Aorta (tissue), 5 donors: ENCODE measurements around the gene KCNQ1. TPM values are rescaled to one million over a fixed set of nuclear protein-coding genes. Genes with fewer than 3 reads are reported as not detected.

Source experiments
- ATAC-seq: fragments of 200-7000 bp; cut with Tn5 transposase; one replicate; pipeline ENCODE4 v1.9.1; 2022; ENCODE audit warnings: moderate library complexity; ENCODE audit not compliant: low FRiP score
- DNase-seq, 2 donors: peaks; one replicate each; pipeline ENCODE4 v3.0.0-alpha.2; 2020
- H3K27ac ChIP-seq, 2 donors: one replicate each; pipeline ENCODE4 v1.5.1; 2013; ENCODE audit warnings: low read length in 2 of 2, mild to moderate bottlenecking in 2 of 2, moderate library complexity in 2 of 2, control low read depth in 1 of 2, inconsistent platforms in 1 of 2, low read depth in 1 of 2
- H3K27me3 ChIP-seq, 2 donors: one replicate each; pipeline ENCODE4 v1.6.1; 2013; ENCODE audit warnings: control low read depth in 1 of 2, low read length in 1 of 2, mild to moderate bottlenecking in 1 of 2, moderate library complexity in 1 of 2; ENCODE audit not compliant: insufficient read depth in 2 of 2, control insufficient read depth in 1 of 2
- H3K36me3 ChIP-seq, 2 donors: one replicate each; pipeline ENCODE4 v1.6.1; 2013; ENCODE audit warnings: control low read depth in 1 of 2, low read length in 1 of 2, mild to moderate bottlenecking in 1 of 2; ENCODE audit not compliant: insufficient read depth in 2 of 2, control insufficient read depth in 1 of 2
- H3K4me1 ChIP-seq, 2 donors: one replicate each; pipeline ENCODE4 v1.6.1; 2013; ENCODE audit warnings: low read length in 2 of 2, control low read depth in 1 of 2, mild to moderate bottlenecking in 1 of 2, moderate library complexity in 1 of 2; ENCODE audit not compliant: insufficient read depth in 2 of 2, control insufficient read depth in 1 of 2
- H3K4me3 ChIP-seq, 2 donors: one replicate each; pipeline ENCODE4 v1.5.1; 2013; ENCODE audit warnings: low read length in 2 of 2, control low read depth in 1 of 2, mild to moderate bottlenecking in 1 of 2
- H3K9me3 ChIP-seq: one replicate; pipeline ENCODE4 v1.6.1; 2013; ENCODE audit warnings: mild to moderate bottlenecking, low read length; ENCODE audit not compliant: control insufficient read depth
- WGBS, 2 donors: extraction: QIAGEN DNeasy Blood & Tissue Kit; methylation state at CpG; one replicate each; pipeline ENCODE4 v1.1.7; 2013; 5-methylcytosine and 5-hydroxymethylcytosine counted together
- intact Hi-C, 2 donors: fragments of 100-400 bp; cut with DNase I; formaldehyde crosslinking; loops; one replicate each; pipeline versions ENCODE4 v1.14.2 to v1.15.0; 2022
- polyA plus RNA-seq, 2 donors: library from polyadenylated mRNA; stranded (reverse); fragments of 200-250 nt; gene quantifications; one replicate each; pipeline ENCODE4 v1.2.3, GENCODE V29; 2013
- total RNA-seq, 2 donors: library from RNA; stranded (reverse); fragmentation: NEBNext Ultra II Directional; extraction: Animal tissue kit (Norgen Biotek cat#: 25700); gene quantifications; one replicate each; pipeline ENCODE4 v1.2.1, GENCODE V29; 2021
- donor health status: healthy with polysubstance abuse.
- donor health status: Bipolar disorder and iron deficiency.
- donor health status: DM: no; HTN: no; CAD: no.
- donor health status: DM: no; HTN: no; CAD: no.
- donor health status: DM: yes; HTN: yes; CAD: no.

The KCNQ1 gene
- total and polyA plus RNA-seq, 4 donors: 0.67 to 11.5 (median 5.8) TPM

GRCh38 chr11:2778630-2779498 lies 334.1 kb downstream of the KCNQ1 start:
- H3K4me1 ChIP-seq: no peaks in the 10 kb centered on the region
- H3K27me3 ChIP-seq: no peaks in the 10 kb centered on the region
- WGBS, 2 donors: 8 to 9% methylated on average over 28 of the region's 28 CpGs
- ATAC-seq (peak; percentile 88), DNase-seq (peak; percentile 86 to 93)
- intact Hi-C loops: loop anchor here (2.0 to 5.0 kb wide), 3 partner anchors 72 to 108 kb away; no protein-coding TSS in a partner anchor
- H3K36me3 ChIP-seq: no peaks in the 10 kb centered on the region
- no peaks in the 10 kb centered on the region for H3K9me3 ChIP-seq
- H3K27ac ChIP-seq: peak overlapping the region in 1 of 2 donors; percentile 71
- H3K4me3 ChIP-seq: no peak overlapping the region

DNA sequence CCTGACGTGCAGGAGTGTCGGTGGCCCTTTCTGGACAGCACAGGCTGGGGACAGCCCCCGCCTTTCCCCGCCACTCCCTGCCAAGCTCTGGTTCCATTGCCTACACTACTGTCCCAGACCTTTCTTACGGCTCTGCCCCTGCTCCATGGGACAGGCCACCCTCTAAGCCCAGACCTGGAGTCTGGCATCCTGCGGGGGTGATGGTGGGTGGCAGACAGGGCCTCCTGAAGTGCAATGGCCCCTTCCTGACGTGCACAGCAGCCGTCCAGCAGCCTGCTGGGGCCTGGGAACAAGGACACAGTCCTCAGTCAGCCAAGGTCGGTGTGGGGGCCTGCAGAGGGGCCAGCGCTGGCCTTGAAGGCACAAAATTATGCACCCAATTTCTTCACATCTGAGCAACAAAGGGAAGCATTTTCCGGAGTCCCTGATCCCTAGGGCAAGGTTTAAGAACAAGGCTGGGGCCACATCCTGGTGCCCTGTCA lies 334.7 kb downstream of the KCNQ1 start:
- Histone ChIP-seq H3K4me3 (no peak overlapping the region), H3K36me3 (no peaks in the 10 kb centered on the region), H3K9me3 (no peaks in the 10 kb centered on the region), H3K27ac (no peak overlapping the region), H3K4me1 (no peaks in the 10 kb centered on the region), H3K27me3 (no peaks in the 10 kb centered on the region)
- intact Hi-C loops: loop anchor here (2.0 to 5.0 kb wide), 3 partner anchors 72 to 107 kb away; no protein-coding TSS in a partner anchor
- ATAC-seq (no peak), DNase-seq (peak in 1 of 2 donors; percentile 70)
- 64 to 66% methylated on average over 11 of the region's 11 CpGs for WGBS, 2 donors

DNA sequence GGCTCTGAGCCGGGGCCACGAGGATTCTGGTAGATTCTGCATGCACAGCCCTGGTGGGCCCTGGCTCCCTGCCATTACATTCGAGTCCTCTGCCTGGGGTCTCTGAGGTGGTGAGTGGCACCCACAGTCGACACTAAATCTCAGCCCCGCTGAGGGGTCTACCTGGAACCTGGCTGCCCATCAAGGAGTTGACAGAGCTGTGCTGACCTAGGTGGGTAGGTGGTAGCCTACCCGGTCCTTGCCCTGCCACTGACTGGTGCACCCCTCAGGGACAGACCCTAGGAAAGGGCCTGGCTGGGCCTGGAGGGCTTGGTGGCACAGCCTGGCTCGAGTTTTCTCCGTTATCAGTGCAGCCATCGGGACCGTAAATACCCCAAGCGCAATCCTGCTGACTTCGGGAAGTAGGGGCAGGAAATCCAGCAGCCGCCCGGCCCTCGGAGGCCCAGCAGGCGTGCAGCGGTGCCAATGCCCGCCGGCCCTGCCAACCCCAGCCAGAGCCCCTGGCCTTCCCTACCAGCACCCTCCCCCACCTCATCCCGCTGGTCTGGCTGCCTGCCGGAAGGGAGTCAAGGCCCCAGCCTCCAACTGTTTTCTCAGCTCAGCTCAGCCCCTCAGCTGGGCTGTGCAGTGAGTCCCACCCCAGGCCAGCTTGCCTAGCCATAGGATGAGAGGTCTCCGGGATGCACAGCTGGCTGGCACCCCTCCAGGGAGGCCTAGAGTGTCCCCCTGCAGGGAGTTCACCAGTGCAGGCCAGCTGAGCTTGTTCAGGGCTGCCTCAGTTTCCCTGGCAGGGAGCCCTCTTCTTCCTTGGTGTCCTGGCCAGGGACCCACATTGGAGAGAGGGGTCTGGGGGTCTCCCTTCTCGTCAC lies 335.4 kb downstream of the KCNQ1 start:
- Histone ChIP-seq H3K4me1 (no peaks in the 10 kb centered on the region), H3K9me3 (no peaks in the 10 kb centered on the region), H3K36me3 (no peaks in the 10 kb centered on the region), H3K4me3 (no peak overlapping the region), H3K27me3 (no peaks in the 10 kb centered on the region), H3K27ac (no peak overlapping the region)
- DNase-seq (peak; percentile 55 to 77), ATAC-seq (peak; percentile 4)
- WGBS, 2 donors: 27 to 35% methylated on average over 23 of the region's 23 CpGs
- intact Hi-C loops: loop anchor here (2.0 to 5.0 kb wide), 3 partner anchors 73 to 107 kb away; no protein-coding TSS in a partner anchor

DNA sequence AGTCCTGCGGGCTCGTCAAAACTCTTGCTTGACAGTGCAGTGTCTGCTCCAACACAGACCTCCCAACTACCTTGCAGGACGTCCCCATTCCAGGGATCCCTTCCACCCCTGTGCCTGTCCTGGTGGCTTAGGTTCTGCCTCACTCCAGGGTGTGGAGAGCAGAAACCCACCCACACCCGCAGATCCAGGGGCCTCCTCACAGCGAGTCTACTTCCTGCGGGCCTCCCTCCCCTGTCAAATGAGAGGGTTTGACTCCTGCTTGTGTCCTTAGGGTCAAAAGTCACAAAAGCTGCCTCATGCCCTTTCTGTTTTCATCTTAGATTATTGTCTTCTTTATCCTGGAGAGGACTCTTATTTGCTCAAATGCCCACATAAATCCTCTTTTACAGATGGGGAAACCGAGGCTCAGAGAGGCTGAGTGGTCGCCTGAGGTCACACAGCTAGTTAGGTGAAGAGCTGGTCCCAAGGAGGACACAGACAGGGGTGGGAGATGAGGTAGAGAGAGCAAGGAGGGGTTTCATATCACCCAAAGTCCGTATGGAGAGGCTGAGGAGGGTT lies 336.1 kb downstream of the KCNQ1 start:
- H3K36me3 ChIP-seq: no peaks in the 10 kb centered on the region
- no peak for ATAC-seq
- no peaks in the 10 kb centered on the region for H3K9me3 ChIP-seq
- no peaks in the 10 kb centered on the region for H3K4me1 ChIP-seq
- peak in 1 of 2 donors; percentile 25 for DNase-seq
- no peaks in the 10 kb centered on the region for H3K27me3 ChIP-seq
- intact Hi-C loops: no loop called here
- WGBS, 2 donors: 82% methylated on average over 9 of the region's 9 CpGs
- H3K27ac ChIP-seq: no peak overlapping the region
- H3K4me3 ChIP-seq: no peak overlapping the region

DNA sequence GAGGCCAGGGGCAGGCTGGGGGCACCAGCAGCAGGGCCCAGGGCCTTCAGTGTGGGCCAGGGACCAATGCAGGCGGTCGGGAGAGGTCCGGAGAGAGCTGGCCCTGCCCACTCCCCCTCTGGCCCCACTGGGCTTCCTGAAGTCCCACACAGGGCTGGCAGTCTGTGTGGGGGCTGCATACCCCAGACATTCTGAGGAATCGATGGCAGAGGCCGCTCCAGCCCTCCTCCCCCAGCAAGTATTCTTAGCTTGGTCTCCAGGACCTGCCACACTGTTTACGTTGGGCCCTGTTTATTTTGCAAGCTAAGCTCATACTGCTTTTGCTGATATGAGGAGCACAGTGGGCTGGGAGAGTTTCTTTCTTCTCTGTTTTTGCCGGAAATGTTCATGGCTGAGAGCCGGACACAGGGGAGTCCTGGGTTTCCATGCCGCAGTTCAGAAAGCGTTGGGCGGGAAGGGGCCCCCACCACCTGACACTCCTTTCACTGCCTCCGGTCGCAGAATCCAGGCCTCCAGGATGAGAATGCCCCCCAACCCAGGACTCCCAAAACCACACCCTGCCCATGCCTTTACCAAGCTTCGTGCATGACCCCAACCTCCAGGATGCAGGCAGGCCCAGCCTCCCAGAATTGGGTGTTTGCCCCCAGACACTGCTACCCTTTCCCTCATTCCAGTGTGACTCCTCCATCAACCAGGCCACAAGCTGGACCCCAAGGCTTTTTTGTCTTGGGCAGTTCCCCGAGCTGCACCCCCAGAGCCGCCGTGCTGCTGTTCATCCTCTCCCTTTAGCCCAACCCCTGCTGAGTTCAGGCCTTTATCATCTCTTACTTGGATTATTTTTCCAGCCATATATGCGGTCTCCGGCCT lies 336.8 kb downstream of the KCNQ1 start:
- WGBS, 2 donors: 68 to 74% methylated on average over 19 of the region's 19 CpGs
- peak; percentile 37 to 70 for DNase-seq
- Histone ChIP-seq H3K4me1 (no peaks in the 10 kb centered on the region), H3K9me3 (no peaks in the 10 kb centered on the region), H3K27ac (no peak overlapping the region), H3K27me3 (no peaks in the 10 kb centered on the region), H3K36me3 (no peaks in the 10 kb centered on the region), H3K4me3 (no peak overlapping the region)
- no peak for ATAC-seq
- intact Hi-C loops: no loop called here

DNA sequence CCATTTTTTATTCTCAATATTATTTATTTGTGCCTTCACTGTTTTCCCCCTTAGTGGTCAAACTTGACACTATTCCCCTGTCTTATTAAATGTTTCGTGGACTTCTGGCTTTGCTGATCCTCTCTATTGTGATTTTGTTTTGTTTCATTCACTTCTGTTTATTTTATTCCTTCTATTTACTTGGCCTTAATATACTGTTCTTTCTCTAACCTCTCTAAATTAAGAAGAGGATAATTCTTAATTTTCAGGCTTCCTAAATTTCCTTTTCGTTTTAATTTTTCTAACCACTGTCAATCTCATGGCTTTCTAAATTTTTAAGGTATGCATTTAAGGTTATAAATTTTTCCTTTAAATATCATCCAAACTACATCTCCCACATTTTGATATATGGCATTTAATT lies 338.0 kb downstream of the KCNQ1 start:
- Histone ChIP-seq H3K27me3 (no peaks in the 10 kb centered on the region), H3K27ac (no peak overlapping the region), H3K4me1 (no peaks in the 10 kb centered on the region), H3K36me3 (no peaks in the 10 kb centered on the region), H3K4me3 (no peak overlapping the region), H3K9me3 (no peaks in the 10 kb centered on the region)
- DNase-seq: no peak
- 96% methylated on average over 2 of the region's 2 CpGs for WGBS, 2 donors
- no peak for ATAC-seq
- intact Hi-C loops: no loop called here

DNA sequence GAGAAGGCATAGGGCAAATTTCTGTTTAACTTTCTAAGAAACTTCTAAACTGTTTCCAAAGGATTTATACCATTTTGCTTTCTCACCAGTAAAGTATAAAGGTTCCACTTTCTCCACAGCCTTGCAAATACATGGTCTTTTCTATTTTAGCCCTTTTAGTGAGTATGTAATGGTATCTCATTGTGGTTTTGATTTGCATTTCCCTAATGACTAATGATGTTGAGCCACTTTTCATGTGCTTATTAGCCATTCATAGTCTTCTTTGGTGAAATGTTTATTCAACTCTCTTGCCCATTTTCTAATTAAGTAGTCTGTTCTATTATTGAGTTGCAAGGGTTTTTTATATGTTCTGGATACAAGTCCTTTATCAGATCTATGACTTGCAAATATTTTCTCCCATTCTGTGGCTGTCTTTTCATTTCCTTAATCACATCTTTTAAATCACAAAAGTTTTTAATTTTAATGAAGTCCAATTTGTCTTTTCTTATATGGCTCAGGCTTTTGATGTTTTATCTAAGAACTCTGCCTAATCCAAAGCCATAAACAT lies 338.8 kb downstream of the KCNQ1 start:
- ATAC-seq (no peak), DNase-seq (no peak)
- Histone ChIP-seq H3K4me3 (no peak overlapping the region), H3K9me3 (no peaks in the 10 kb centered on the region), H3K36me3 (no peaks in the 10 kb centered on the region), H3K4me1 (no peaks in the 10 kb centered on the region), H3K27me3 (no peaks in the 10 kb centered on the region), H3K27ac (no peak overlapping the region)
- intact Hi-C loops: no loop called here

GRCh38 chr11:2787816-2788167 lies 343.0 kb downstream of the KCNQ1 start:
- no peak for DNase-seq
- intact Hi-C loops: no loop called here
- Histone ChIP-seq H3K9me3 (no peaks in the 10 kb centered on the region), H3K27ac (no peak overlapping the region), H3K27me3 (no peaks in the 10 kb centered on the region), H3K4me1 (no peaks in the 10 kb centered on the region), H3K4me3 (no peak overlapping the region), H3K36me3 (no peaks in the 10 kb centered on the region)
- WGBS, 2 donors: 93 to 96% methylated on average over 10 of the region's 10 CpGs
- ATAC-seq: no peak
